Brain microvascular endothelial cell (primary cell): ENCODE results near the gene B4GALT5.
"Not testable (repeated sequence)": the region's sequence is repeated elsewhere in the genome, so short reads cannot be mapped to it uniquely, and the experiment has no call there.

ENCODE experiments used
- DNase-seq: peaks from one replicate; pipeline ENCODE4 v3.0.0-alpha.2; 2020
- H3K27ac ChIP-seq: fragments of 250-450 bp; sonication (Bioruptor Pico); 2 replicates; pipeline ENCODE4 v1.5.1; 2020; ENCODE audit warnings: mild to moderate bottlenecking, moderate library complexity
- H3K27me3 ChIP-seq: fragments of 250-450 bp; sonication (Bioruptor Pico); replicated peaks from 2 replicates; pipeline ENCODE4 v1.5.1; 2020; ENCODE audit warnings: mild to moderate bottlenecking
- H3K36me3 ChIP-seq: fragments of 250-450 bp; sonication (Bioruptor Pico); replicated peaks from 2 replicates; pipeline ENCODE4 v1.5.1; 2020; ENCODE audit warnings: mild to moderate bottlenecking
- H3K4me3 ChIP-seq: 2 replicates; pipeline ENCODE4 v1.5.1; 2011; ENCODE audit warnings: low read depth, mild to moderate bottlenecking, control low read depth, low read length, moderate library complexity
- in situ Hi-C: cut with HindIII; loops from 2 replicates; pipeline ENCODE4 v1.10.0; 2017; ENCODE audit warnings: low sequenced_read_pairs, low pct_ligation_motif_present
- TF ChIP-seq, protein P1 (sequence below): IDR thresholded peaks from 2 replicates; pipeline ENCODE4 v1.5.1; 2011; ENCODE audit warnings: low read depth, mild to moderate bottlenecking, moderate library complexity, low read length, control low read depth, inconsistent platforms; ENCODE audit errors: missing control alignments

The B4GALT5 gene

DNA sequence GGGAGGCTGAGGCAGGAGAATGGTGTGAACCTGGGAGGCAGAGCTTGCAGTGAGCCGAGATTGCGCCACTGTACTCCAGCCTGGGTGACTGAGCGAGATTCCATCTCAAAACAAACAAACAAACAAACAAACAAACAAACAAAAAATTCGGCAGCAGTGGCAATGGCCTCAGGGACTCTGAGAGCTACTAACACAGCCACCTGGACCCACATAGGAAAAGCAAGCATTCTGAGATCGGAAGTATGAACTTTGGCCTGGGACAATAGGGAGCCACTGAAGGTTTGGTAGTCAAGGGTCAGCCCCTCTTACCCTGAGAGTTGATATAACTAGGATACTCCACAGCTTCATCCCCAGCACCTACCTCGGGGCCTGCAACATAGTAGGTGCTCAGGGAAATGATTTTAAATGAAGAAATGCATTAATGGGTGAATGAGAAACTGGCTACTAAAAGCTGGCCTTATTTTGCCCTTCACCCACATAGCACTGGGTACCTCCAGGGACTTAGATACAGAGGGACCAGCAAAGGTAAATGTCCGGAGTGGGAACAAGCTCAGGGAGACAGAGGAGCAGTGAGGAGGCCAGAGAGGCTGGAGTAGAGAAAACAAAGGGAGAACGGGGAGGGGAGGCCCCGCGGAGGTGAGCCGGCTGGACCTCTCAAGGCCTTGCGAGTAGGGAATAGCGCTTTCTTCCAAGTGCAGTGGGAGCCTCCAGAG, 99.2 kb downstream of the B4GALT5 start:
- TF ChIP-seq, protein P1, sequence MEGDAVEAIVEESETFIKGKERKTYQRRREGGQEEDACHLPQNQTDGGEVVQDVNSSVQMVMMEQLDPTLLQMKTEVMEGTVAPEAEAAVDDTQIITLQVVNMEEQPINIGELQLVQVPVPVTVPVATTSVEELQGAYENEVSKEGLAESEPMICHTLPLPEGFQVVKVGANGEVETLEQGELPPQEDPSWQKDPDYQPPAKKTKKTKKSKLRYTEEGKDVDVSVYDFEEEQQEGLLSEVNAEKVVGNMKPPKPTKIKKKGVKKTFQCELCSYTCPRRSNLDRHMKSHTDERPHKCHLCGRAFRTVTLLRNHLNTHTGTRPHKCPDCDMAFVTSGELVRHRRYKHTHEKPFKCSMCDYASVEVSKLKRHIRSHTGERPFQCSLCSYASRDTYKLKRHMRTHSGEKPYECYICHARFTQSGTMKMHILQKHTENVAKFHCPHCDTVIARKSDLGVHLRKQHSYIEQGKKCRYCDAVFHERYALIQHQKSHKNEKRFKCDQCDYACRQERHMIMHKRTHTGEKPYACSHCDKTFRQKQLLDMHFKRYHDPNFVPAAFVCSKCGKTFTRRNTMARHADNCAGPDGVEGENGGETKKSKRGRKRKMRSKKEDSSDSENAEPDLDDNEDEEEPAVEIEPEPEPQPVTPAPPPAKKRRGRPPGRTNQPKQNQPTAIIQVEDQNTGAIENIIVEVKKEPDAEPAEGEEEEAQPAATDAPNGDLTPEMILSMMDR: no peak
- no peak for DNase-seq
- Histone ChIP-seq H3K36me3 (no peaks in the 10 kb centered on the region), H3K27ac (no peak overlapping the region), H3K27me3 (no peaks in the 10 kb centered on the region), H3K4me3 (no peak overlapping the region)
- in situ Hi-C loops: no loop called here

GRCh38 chr20:49612127-49612738, 101.4 kb downstream of the B4GALT5 start:
- DNase-seq: no peak
- in situ Hi-C loops: no loop called here
- H3K4me3 ChIP-seq: no peak overlapping the region
- no peak overlapping the region for H3K27ac ChIP-seq
- no peaks in the 10 kb centered on the region for H3K27me3 ChIP-seq
- TF ChIP-seq, protein P1: no peak
- no peaks in the 10 kb centered on the region for H3K36me3 ChIP-seq

- in situ Hi-C loops, DNase-seq, H3K4me3 ChIP-seq, H3K27ac ChIP-seq, H3K36me3 ChIP-seq, H3K27me3 ChIP-seq: not testable (repeated sequence)
These were observed 102.0 kb downstream of the B4GALT5 start for GRCh38 chr20:49611539-49612126.

- peak; percentile 27 for DNase-seq
- TF ChIP-seq, protein P1: peak; percentile 85
- in situ Hi-C loops: no loop called here
- Histone ChIP-seq H3K27me3 (no peaks in the 10 kb centered on the region), H3K4me3 (peak overlapping the region; percentile 9), H3K27ac (no peak overlapping the region), H3K36me3 (no peaks in the 10 kb centered on the region)
These were observed 102.8 kb downstream of the B4GALT5 start for GRCh38 chr20:49610691-49611538.

GRCh38 chr20:49608752-49609670, 104.7 kb downstream of the B4GALT5 start:
- in situ Hi-C loops: no loop called here
- TF ChIP-seq, protein P1: peak; percentile 96
- DNase-seq: peak; percentile 12
- Histone ChIP-seq H3K27me3 (no peaks in the 10 kb centered on the region), H3K4me3 (no peak overlapping the region), H3K27ac (no peak overlapping the region), H3K36me3 (no peaks in the 10 kb centered on the region)
